GM19372 (cell line): ENCODE measurements around the gene MED7.

Experiments used
- ATAC-seq: cut with Tn5 transposase; IDR thresholded peaks from one replicate; pipeline ENCODE4 v1.9.1; 2021; ENCODE audit warnings: mild to moderate bottlenecking, low read depth, moderate library complexity; ENCODE audit not compliant: unreplicated experiment

The MED7 gene

GRCh38 chr5:157165261-157165660, 22.6 kb upstream of the MED7 start:
- ATAC-seq: no peak

- ATAC-seq: no peak
Observed at GRCh38 chr5:157164521-157164920, 21.9 kb upstream of the MED7 start.

- ATAC-seq: no peak
Observed at GRCh38 chr5:157162919-157163510, 20.4 kb upstream of the MED7 start.

- no peak for ATAC-seq
Observed at GRCh38 chr5:157161996-157162395, 19.3 kb upstream of the MED7 start.

- no peak for ATAC-seq
Observed at GRCh38 chr5:157160001-157160400, 17.3 kb upstream of the MED7 start.

GRCh38 chr5:157159209-157159751, 16.6 kb upstream of the MED7 start:
- ATAC-seq: no peak

- no peak for ATAC-seq
Observed at GRCh38 chr5:157157293-157157891, 14.7 kb upstream of the MED7 start.

GRCh38 chr5:157155297-157155696, 12.6 kb upstream of the MED7 start:
- no peak for ATAC-seq

- no peak for ATAC-seq
Observed at GRCh38 chr5:157150995-157151394, 8.3 kb upstream of the MED7 start.

- peak; percentile 71 for ATAC-seq
Observed at GRCh38 chr5:157148734-157149615, 6.3 kb upstream of the MED7 start.

GRCh38 chr5:157143127-157143971, 684 bp upstream of the MED7 start:
- peak; percentile 39 for ATAC-seq

GRCh38 chr5:157137691-157138090, 5.0 kb downstream of the MED7 start:
- ATAC-seq: no peak

- no peak for ATAC-seq
Observed at GRCh38 chr5:157132281-157132612, 10.4 kb downstream of the MED7 start.

- no peak for ATAC-seq
Observed at GRCh38 chr5:157130925-157131324, 11.7 kb downstream of the MED7 start.

GRCh38 chr5:157121709-157122108, 21.0 kb downstream of the MED7 start:
- ATAC-seq: no peak

GRCh38 chr5:157120102-157120501, 22.6 kb downstream of the MED7 start:
- ATAC-seq: no peak

GRCh38 chr5:157116483-157116954, 26.1 kb downstream of the MED7 start:
- no peak for ATAC-seq

- ATAC-seq: no peak
Observed at GRCh38 chr5:157115502-157115901, 27.2 kb downstream of the MED7 start.

- no peak for ATAC-seq
Observed at GRCh38 chr5:157115012-157115411, 27.7 kb downstream of the MED7 start.

GRCh38 chr5:157113002-157113401, 29.7 kb downstream of the MED7 start:
- no peak for ATAC-seq
